ENCODE measurements around the gene ANKRD35. TPM values are rescaled to one million over a fixed set of nuclear protein-coding genes. Genes with fewer than 3 reads are reported as not detected.

ANKRD35 gene
- total RNA-seq, 1 donor: not detected

- Histone ChIP-seq H3K9me3 (ENCODE audit: low read depth, low read length) (no peaks in the 10 kb centered on the region), H3K4me1 (ENCODE audit: insufficient read depth, low read length) (peaks cover 10% of the 10 kb centered on the region), H3K4me3 (ENCODE audit: low read length) (no peak overlapping the region), H3K27me3 (ENCODE audit: insufficient read depth, low read length) (peaks cover 13% of the 10 kb centered on the region)
Observed at GRCh38 chr1:145884675-145885074, 991 bp downstream of the ANKRD35 start.

GRCh38 chr1:145879775-145880174 lies 5.9 kb downstream of the ANKRD35 start:
- Histone ChIP-seq H3K27me3 (ENCODE audit: insufficient read depth, low read length) (peaks cover 13% of the 10 kb centered on the region), H3K4me1 (ENCODE audit: insufficient read depth, low read length) (no peaks in the 10 kb centered on the region), H3K9me3 (ENCODE audit: low read depth, low read length) (no peaks in the 10 kb centered on the region), H3K4me3 (ENCODE audit: low read length) (no peak overlapping the region)

DNA sequence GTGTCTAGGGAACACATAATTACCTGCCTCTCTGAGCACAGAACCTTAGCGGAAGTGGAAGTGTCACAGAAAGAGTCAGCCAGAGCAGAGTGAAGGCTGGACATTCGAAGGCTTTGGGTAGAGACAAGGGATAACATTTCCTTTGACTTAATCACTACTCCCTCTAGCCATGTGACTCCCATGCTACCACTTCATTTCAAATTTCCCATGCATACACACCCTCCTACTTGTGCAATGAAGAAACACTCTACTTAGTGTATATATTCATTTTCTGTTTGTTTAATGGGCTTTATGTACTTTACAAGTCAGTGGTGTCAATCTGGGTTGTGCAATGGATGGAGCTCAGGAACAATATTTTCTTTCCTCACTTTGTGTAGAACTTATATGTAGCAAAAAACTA lies 6.9 kb downstream of the ANKRD35 start:
- peaks cover 3% of the 10 kb centered on the region for H3K27me3 ChIP-seq (ENCODE audit: insufficient read depth, low read length)
- no peaks in the 10 kb centered on the region for H3K4me1 ChIP-seq (ENCODE audit: insufficient read depth, low read length)

GRCh38 chr1:145877923-145878486 lies 7.7 kb downstream of the ANKRD35 start:
- H3K4me3 ChIP-seq (ENCODE audit: low read length): no peak overlapping the region
- no peaks in the 10 kb centered on the region for H3K9me3 ChIP-seq (ENCODE audit: low read depth, low read length)
- no peaks in the 10 kb centered on the region for H3K4me1 ChIP-seq (ENCODE audit: insufficient read depth, low read length)
- H3K27me3 ChIP-seq (ENCODE audit: insufficient read depth, low read length): no peaks in the 10 kb centered on the region

More for the DNA sequence above, 6.9 kb downstream of the ANKRD35 start:
- no peaks in the 10 kb centered on the region for H3K9me3 ChIP-seq (ENCODE audit: low read depth, low read length)
- no peak overlapping the region for H3K4me3 ChIP-seq (ENCODE audit: low read length)

DNA sequence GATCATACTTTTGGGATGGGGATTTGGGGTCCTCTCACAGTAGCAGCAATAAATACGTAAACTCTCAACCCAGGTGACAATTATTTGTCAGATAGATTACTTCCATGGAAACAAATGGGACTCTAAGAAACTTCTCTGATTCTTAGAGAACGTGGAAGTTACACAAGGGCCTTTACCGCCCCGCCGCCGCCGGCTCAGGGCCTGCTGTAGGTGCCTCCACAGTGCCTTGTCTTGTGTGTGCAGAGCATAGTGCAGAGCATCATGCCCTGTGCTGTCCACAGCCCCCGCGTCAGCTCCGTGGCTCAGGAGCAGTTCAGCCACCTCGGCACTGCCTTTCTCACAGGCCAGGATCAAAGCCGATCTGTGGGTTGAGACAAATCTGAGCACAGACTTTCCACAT lies 11.0 kb downstream of the ANKRD35 start:
- Histone ChIP-seq H3K9me3 (ENCODE audit: low read depth, low read length) (no peaks in the 10 kb centered on the region), H3K4me1 (ENCODE audit: insufficient read depth, low read length) (peaks cover 18% of the 10 kb centered on the region), H3K4me3 (ENCODE audit: low read length) (no peak overlapping the region), H3K27me3 (ENCODE audit: insufficient read depth, low read length) (no peaks in the 10 kb centered on the region)

- no peaks in the 10 kb centered on the region for H3K9me3 ChIP-seq (ENCODE audit: low read depth, low read length)
- no peaks in the 10 kb centered on the region for H3K27me3 ChIP-seq (ENCODE audit: insufficient read depth, low read length)
Observed at GRCh38 chr1:145871994-145872924, 13.4 kb downstream of the ANKRD35 start.

GRCh38 chr1:145868232-145868631 lies 17.4 kb downstream of the ANKRD35 start:
- Histone ChIP-seq H3K4me1 (ENCODE audit: insufficient read depth, low read length) (peaks cover 18% of the 10 kb centered on the region), H3K27me3 (ENCODE audit: insufficient read depth, low read length) (no peaks in the 10 kb centered on the region), H3K9me3 (ENCODE audit: low read depth, low read length) (no peaks in the 10 kb centered on the region), H3K4me3 (ENCODE audit: low read length) (no peak overlapping the region)

More at GRCh38 chr1:145871994-145872924, 13.4 kb downstream of the ANKRD35 start:
- Histone ChIP-seq H3K4me1 (ENCODE audit: insufficient read depth, low read length) (peaks cover 18% of the 10 kb centered on the region), H3K4me3 (ENCODE audit: low read length) (peak overlapping the region; percentile 34)

GRCh38 chr1:145863282-145864018 lies 22.2 kb downstream of the ANKRD35 start:
- no peaks in the 10 kb centered on the region for H3K27me3 ChIP-seq (ENCODE audit: insufficient read depth, low read length)
- no peaks in the 10 kb centered on the region for H3K9me3 ChIP-seq (ENCODE audit: low read depth, low read length)
- H3K4me1 ChIP-seq (ENCODE audit: insufficient read depth, low read length): peaks cover 5% of the 10 kb centered on the region
- H3K4me3 ChIP-seq (ENCODE audit: low read length): no peak overlapping the region

GRCh38 chr1:145859491-145860023 lies 26.1 kb downstream of the ANKRD35 start:
- Histone ChIP-seq H3K9me3 (ENCODE audit: low read depth, low read length) (no peaks in the 10 kb centered on the region), H3K27me3 (ENCODE audit: insufficient read depth, low read length) (no peaks in the 10 kb centered on the region), H3K4me1 (ENCODE audit: insufficient read depth, low read length) (peaks cover 13% of the 10 kb centered on the region), H3K4me3 (ENCODE audit: low read length) (peak overlapping the region; percentile 88)

DNA sequence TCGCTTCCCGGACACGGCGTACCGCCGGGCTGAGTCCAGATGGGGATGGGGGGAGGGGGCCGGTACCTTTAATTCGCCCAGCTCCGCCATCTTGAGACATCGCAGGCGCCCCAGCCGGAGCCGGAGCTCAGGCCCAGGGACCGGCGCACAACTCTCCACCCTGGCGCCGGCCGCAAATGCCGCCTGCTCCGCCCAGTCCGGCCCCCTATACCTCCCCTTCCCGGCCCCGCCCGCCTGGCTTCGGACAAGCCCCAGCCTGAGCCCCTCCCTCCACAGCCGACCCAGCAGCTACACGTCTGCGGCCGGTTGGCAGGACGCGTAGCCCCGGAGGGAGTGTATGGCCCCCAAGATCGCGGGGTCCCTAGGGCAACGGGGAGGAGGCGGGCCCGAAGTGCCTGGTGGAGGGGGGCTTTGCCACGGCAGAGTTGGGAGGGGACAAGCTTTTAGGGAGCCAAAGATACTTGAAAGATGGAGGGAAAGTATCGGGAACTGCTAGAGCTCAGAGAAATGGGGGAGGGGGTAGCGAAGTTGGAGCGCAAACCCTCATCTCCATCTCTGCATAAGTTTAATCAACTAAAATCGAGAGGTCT lies 26.7 kb downstream of the ANKRD35 start, which contains the start of gene PIAS3:
Gene PIAS3 (minus strand): TSS at position 181 of the 590 bp plus-strand sequence. CDS start 91 bp downstream, at position 90.
- H3K9me3 ChIP-seq (ENCODE audit: low read depth, low read length): no peaks in the 10 kb centered on the region
- peaks cover 13% of the 10 kb centered on the region for H3K4me1 ChIP-seq (ENCODE audit: insufficient read depth, low read length)
- H3K27me3 ChIP-seq (ENCODE audit: insufficient read depth, low read length): no peaks in the 10 kb centered on the region
- H3K4me3 ChIP-seq (ENCODE audit: low read length): peak within 1 kb of the TSS; percentile 88

- no peaks in the 10 kb centered on the region for H3K27me3 ChIP-seq (ENCODE audit: insufficient read depth, low read length)
- peak overlapping the region; percentile 88 for H3K4me3 ChIP-seq (ENCODE audit: low read length)
- no peaks in the 10 kb centered on the region for H3K9me3 ChIP-seq (ENCODE audit: low read depth, low read length)
- H3K4me1 ChIP-seq (ENCODE audit: insufficient read depth, low read length): peaks cover 13% of the 10 kb centered on the region
Observed at GRCh38 chr1:145858238-145858900, 27.3 kb downstream of the ANKRD35 start.

DNA sequence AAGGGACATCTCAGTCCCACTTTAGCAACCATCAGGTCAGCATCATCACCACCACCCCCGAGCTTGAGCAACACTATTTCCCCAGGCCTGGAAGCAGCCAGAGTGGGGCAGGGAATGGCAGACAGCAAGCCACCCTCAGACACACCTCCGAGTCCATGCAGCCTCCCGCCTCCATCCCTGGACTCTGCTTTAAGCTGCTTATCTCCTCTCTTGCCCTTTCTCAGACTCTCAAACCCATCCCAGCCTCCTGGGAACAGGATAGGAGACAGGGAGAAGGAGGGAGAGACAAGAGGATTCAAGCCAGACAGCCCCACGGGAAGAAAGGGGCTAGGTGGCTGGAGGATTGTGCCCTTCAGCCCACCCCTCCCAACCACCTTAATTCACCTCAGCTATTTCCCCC lies 28.5 kb downstream of the ANKRD35 start:
- Histone ChIP-seq H3K4me3 (ENCODE audit: low read length) (no peak overlapping the region), H3K27me3 (ENCODE audit: insufficient read depth, low read length) (no peaks in the 10 kb centered on the region), H3K9me3 (ENCODE audit: low read depth, low read length) (no peaks in the 10 kb centered on the region), H3K4me1 (ENCODE audit: insufficient read depth, low read length) (peaks cover 13% of the 10 kb centered on the region)

DNA sequence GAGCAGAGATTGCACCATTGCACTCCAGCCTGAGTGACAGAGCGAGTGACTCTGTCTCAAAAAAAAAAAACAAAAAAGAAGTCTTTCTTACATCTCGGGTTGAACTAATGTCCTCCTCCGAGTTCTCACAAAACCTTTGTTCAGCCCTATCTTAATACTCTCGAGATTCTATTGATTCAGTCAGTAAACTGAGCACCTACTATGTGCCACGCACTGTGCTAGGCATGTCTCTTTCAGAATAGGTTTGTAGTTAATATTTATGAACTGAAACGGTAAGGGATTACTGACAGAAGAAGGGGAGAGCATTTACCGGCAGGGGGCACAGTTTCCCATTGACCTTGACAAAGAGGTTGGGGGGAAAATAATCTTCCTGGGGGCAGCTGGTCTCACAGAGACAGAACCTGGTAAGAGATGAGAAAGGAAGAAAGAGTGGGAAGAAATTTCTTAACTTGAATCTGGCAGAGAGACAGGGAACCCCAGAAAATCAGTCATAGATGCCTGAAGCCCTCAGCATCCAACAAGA lies 30.2 kb downstream of the ANKRD35 start:
- Histone ChIP-seq H3K4me3 (ENCODE audit: low read length) (no peak overlapping the region), H3K4me1 (ENCODE audit: insufficient read depth, low read length) (peaks cover 13% of the 10 kb centered on the region), H3K9me3 (ENCODE audit: low read depth, low read length) (no peaks in the 10 kb centered on the region), H3K27me3 (ENCODE audit: insufficient read depth, low read length) (no peaks in the 10 kb centered on the region)
